ENCODE data around the gene ATP2A3. TPM values are rescaled to one million over a fixed set of nuclear protein-coding genes. Genes with fewer than 3 reads are reported as not detected.

Gene ATP2A3
- total and polyA plus RNA-seq, 9 donors = 1.6 to 9.9 (median 4.2) TPM

GRCh38 chr17:3886776-3887175 is 77.5 kb downstream of the ATP2A3 start:
- Histone ChIP-seq H3K4me3 (no peak overlapping the region), H3K4me1 (ENCODE audit: insufficient read depth) (peaks cover 4% of the 10 kb centered on the region), H3K27me3 (no peaks in the 10 kb centered on the region), H3K9me3 (no peaks in the 10 kb centered on the region), H3K27ac (no peak overlapping the region), H3K36me3 (no peaks in the 10 kb centered on the region)
- TF ChIP-seq CTCF (IDR thresholded peaks at IDR 0.05) = no peak
- TF ChIP-seq POLR2A (IDR thresholded peaks at IDR 0.05) = no peak
- no peak for TF ChIP-seq EP300 (IDR thresholded peaks at IDR 0.05)
- peak in 1 of 5 donors; percentile 40 for DNase-seq
- intact Hi-C loops (cut with DNase I) = no loop called here
- WGBS, 3 donors = 86 to 89% (median 87%) methylated on average over 10 of the region's 10 CpGs

- no peaks in the 10 kb centered on the region for H3K27me3 ChIP-seq
- H3K4me3 ChIP-seq = no peak overlapping the region
- no peaks in the 10 kb centered on the region for H3K36me3 ChIP-seq
- peak in 1 of 5 donors; percentile 17 for DNase-seq
- H3K9me3 ChIP-seq = no peaks in the 10 kb centered on the region
- H3K4me1 ChIP-seq (ENCODE audit: insufficient read depth) = peaks cover 4% of the 10 kb centered on the region
- WGBS, 3 donors = 84 to 86% (median 84%) methylated on average over 4 of the region's 4 CpGs
- intact Hi-C loops (cut with DNase I) = no loop called here
- TF ChIP-seq EP300 (IDR thresholded peaks at IDR 0.05) = no peak
- TF ChIP-seq CTCF (IDR thresholded peaks at IDR 0.05) = no peak
- no peak for TF ChIP-seq POLR2A (IDR thresholded peaks at IDR 0.05)
- no peak overlapping the region for H3K27ac ChIP-seq
These were observed 78.3 kb downstream of the ATP2A3 start for GRCh38 chr17:3885970-3886369.

- Histone ChIP-seq H3K4me1 (ENCODE audit: insufficient read depth) (peaks cover 4% of the 10 kb centered on the region), H3K27ac (no peak overlapping the region), H3K4me3 (no peak overlapping the region), H3K27me3 (no peaks in the 10 kb centered on the region), H3K36me3 (no peaks in the 10 kb centered on the region), H3K9me3 (no peaks in the 10 kb centered on the region)
- no peak for TF ChIP-seq POLR2A (IDR thresholded peaks at IDR 0.05)
- TF ChIP-seq CTCF (IDR thresholded peaks at IDR 0.05) = no peak
- TF ChIP-seq EP300 (IDR thresholded peaks at IDR 0.05) = no peak
- no peak for DNase-seq
- WGBS, 3 donors = 70 to 75% (median 74%) methylated on average over 14 of the region's 14 CpGs
- intact Hi-C loops (cut with DNase I) = no loop called here
These were observed 79.0 kb downstream of the ATP2A3 start for GRCh38 chr17:3885271-3885670.

GRCh38 chr17:3884188-3884587 is 80.0 kb downstream of the ATP2A3 start:
- Histone ChIP-seq H3K4me1 (ENCODE audit: insufficient read depth) (peaks cover 4% of the 10 kb centered on the region), H3K27me3 (no peaks in the 10 kb centered on the region), H3K9me3 (no peaks in the 10 kb centered on the region), H3K36me3 (no peaks in the 10 kb centered on the region), H3K4me3 (no peak overlapping the region), H3K27ac (no peak overlapping the region)
- DNase-seq = no peak
- 85 to 88% (median 86%) methylated on average over 12 of the region's 12 CpGs for WGBS, 3 donors
- TF ChIP-seq EP300 (IDR thresholded peaks at IDR 0.05) = no peak
- TF ChIP-seq CTCF (IDR thresholded peaks at IDR 0.05) = no peak
- no peak for TF ChIP-seq POLR2A (IDR thresholded peaks at IDR 0.05)
- intact Hi-C loops (cut with DNase I) = no loop called here
